ENCODE measurements around the gene PSMA5. TPM values are rescaled to one million over a fixed set of nuclear protein-coding genes. Genes with fewer than 3 reads are reported as not detected.
A peak's percentile ranks its signal among the peaks of the same experiment; 100 is the strongest.

The PSMA5 gene
- total RNA-seq, 1 experiment from 2014 or later: 150 TPM

GRCh38 chr1:109468061-109468460, 41.8 kb upstream of the PSMA5 start (continued):
- TF ChIP-seq HMGXB4 (CRISPR knock-in tag; IDR thresholded peaks at IDR 0.05): no peak
- TF ChIP-seq CTCF (IDR thresholded peaks at IDR 0.05): no peak

GRCh38 chr1:109467301-109467777, 41.1 kb upstream of the PSMA5 start:
- peak; percentile 28 for DNase-seq (ENCODE audit: low spot score)
- Mint-ChIP-seq H3K9me3 (no peaks in the 10 kb centered on the region), H3K27me3 (ENCODE audit: low read depth) (peaks cover 68% of the 10 kb centered on the region), H3K4me3 (peak overlapping the region; percentile 76), H3K27ac (no peak overlapping the region), H3K36me3 (no peaks in the 10 kb centered on the region), H3K4me1 (peaks cover 25% of the 10 kb centered on the region)
- no peak for TF ChIP-seq ZNF396 (CRISPR knock-in tag; IDR thresholded peaks at IDR 0.05; ENCODE audit: borderline replicate concordance)
- TF ChIP-seq TEAD1 (CRISPR knock-in tag; IDR thresholded peaks at IDR 0.05): peak; percentile 40; the same call in 1 of the 2 replicates
- ChIA-PET CTCF (interaction anchor here (1.3 to 1.7 kb wide), 2 partner anchors 26 to 65 kb away, joined by 5 read pairs; partner anchors contain the start of gene CYB561D1), POLR2A (no interaction called here)
- peak; percentile 48 for ATAC-seq

GRCh38 chr1:109466452-109467300, 40.4 kb upstream of the PSMA5 start, which contains the start of gene SYPL2:
Gene SYPL2 (plus strand): TSS chr1:109466546. CDS start chr1:109466844, 298 bp downstream.
- H3K9me3 Mint-ChIP-seq: no peaks in the 10 kb centered on the region
- peaks cover 70% of the 10 kb centered on the region for H3K27me3 Mint-ChIP-seq (ENCODE audit: low read depth)
- H3K4me3 Mint-ChIP-seq: peak within 1 kb of the TSS; percentile 76
- no peak within 1 kb of the TSS for H3K27ac Mint-ChIP-seq
- ChIA-PET CTCF (interaction anchor here (1.0 to 1.7 kb wide), 2 partner anchors 24 to 66 kb away, joined by 3 to 5 read pairs; no protein-coding TSS in a partner anchor), POLR2A (no interaction called here)
- peak; percentile 76 for DNase-seq (ENCODE audit: low spot score)
- H3K36me3 Mint-ChIP-seq: no peaks in the 10 kb centered on the region
- peak; percentile 71 for ATAC-seq
- peaks cover 25% of the 10 kb centered on the region for H3K4me1 Mint-ChIP-seq
- TF ChIP-seq MYBL2 (CRISPR knock-in tag; IDR thresholded peaks at IDR 0.05) (peak; percentile 49; the same call in 1 of the 2 replicates), ZNF121 (CRISPR knock-in tag; IDR thresholded peaks at IDR 0.05) (no peak), ZNF219 (CRISPR knock-in tag; IDR thresholded peaks at IDR 0.05; ENCODE audit: borderline replicate concordance) (peak; percentile 38; the same call in 1 of the 2 replicates), ZNF263 (CRISPR knock-in tag; IDR thresholded peaks at IDR 0.05; ENCODE audit: low read depth) (0 out of 2 replicates have a peak, but pooled peaks have one; percentile 13), ARID4B (CRISPR knock-in tag; IDR thresholded peaks at IDR 0.05; ENCODE audit: borderline replicate concordance) (peak; percentile 17; the same call in 1 of the 2 replicates), HMGXB4 (CRISPR knock-in tag; IDR thresholded peaks at IDR 0.05) (peak; percentile 28; the same call in 1 of the 2 replicates), IRF1 (CRISPR knock-in tag; IDR thresholded peaks at IDR 0.05) (no peak), E2F1 (CRISPR knock-in tag; IDR thresholded peaks at IDR 0.05) (no peak), USF2 (CRISPR knock-in tag; IDR thresholded peaks at IDR 0.05) (peak; percentile 94), MAX (CRISPR knock-in tag; IDR thresholded peaks at IDR 0.05) (peak; percentile 69; the same call in 1 of the 2 replicates), CREB1 (CRISPR knock-in tag; IDR thresholded peaks at IDR 0.05) (no peak), FOXP1 (CRISPR knock-in tag; IDR thresholded peaks at IDR 0.05; ENCODE audit: borderline replicate concordance) (0 out of 2 replicates have a peak, but pooled peaks have one; percentile 31)

All from WTC11 (cell line).